VCaP (cell line): Measurements from ENCODE around the gene TMEM87B.

ENCODE experiments used
- H3K27ac ChIP-seq: fragments of 450-650 bp; 2 replicates; pipeline ENCODE4 v1.5.1; 2017
- TF ChIP-seq, protein P1 (sequence below): fragments of 450-650 bp; conservative IDR thresholded peaks from 2 replicates; pipeline ENCODE4 v1.5.1; 2017; ENCODE audit warnings: mild to moderate bottlenecking, moderate library complexity

TMEM87B gene

DNA sequence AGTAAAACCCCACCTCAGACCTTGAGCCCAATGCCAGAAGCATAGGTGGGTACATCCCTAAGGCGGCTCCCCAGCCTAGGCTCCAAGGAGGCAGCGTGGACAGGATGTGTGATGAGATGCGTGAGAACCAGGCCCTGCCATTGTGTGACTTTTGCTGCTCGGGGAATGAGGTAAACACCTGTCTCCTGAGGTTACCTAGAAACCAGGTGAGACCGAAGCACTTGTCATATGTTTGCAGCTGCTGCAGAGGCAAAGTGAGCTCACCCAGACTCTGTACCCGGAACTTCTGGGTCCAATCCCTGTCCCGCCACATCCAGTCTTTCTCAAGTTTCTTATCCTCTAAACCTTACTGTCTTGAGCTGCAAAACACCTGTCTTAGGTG is 86.5 kb downstream of the TMEM87B start:
- H3K27ac ChIP-seq, result no peak overlapping the region
- TF ChIP-seq, protein P1, sequence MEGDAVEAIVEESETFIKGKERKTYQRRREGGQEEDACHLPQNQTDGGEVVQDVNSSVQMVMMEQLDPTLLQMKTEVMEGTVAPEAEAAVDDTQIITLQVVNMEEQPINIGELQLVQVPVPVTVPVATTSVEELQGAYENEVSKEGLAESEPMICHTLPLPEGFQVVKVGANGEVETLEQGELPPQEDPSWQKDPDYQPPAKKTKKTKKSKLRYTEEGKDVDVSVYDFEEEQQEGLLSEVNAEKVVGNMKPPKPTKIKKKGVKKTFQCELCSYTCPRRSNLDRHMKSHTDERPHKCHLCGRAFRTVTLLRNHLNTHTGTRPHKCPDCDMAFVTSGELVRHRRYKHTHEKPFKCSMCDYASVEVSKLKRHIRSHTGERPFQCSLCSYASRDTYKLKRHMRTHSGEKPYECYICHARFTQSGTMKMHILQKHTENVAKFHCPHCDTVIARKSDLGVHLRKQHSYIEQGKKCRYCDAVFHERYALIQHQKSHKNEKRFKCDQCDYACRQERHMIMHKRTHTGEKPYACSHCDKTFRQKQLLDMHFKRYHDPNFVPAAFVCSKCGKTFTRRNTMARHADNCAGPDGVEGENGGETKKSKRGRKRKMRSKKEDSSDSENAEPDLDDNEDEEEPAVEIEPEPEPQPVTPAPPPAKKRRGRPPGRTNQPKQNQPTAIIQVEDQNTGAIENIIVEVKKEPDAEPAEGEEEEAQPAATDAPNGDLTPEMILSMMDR, result no peak

DNA sequence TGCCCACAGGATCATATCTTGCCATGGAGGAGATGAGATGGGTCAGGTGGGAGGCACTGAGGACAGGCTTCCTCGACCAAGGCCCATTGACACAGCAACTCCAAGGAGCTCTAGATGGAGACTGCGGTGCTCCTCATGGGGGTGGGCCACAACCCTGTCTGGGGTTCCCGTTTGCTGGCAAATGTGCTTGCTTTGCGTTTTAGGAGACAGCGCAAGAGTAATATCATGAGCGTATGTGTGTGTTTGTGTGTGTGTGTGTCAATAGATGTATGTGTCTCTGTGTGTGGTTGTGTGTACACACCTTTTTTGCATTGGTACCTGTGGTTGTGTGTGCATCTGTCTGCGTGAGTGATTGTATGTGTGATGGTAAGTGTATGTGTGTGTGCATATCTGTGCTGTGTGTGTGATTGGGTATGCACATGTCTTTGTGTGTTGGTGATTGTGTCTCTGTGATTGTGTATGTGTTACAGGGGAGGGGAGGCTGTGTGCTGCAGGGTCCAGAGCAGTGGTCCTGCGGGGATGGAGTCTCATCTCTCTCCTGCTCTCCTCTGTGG is 87.5 kb downstream of the TMEM87B start:
- TF ChIP-seq, protein P1, result no peak
- no peak overlapping the region for H3K27ac ChIP-seq

DNA sequence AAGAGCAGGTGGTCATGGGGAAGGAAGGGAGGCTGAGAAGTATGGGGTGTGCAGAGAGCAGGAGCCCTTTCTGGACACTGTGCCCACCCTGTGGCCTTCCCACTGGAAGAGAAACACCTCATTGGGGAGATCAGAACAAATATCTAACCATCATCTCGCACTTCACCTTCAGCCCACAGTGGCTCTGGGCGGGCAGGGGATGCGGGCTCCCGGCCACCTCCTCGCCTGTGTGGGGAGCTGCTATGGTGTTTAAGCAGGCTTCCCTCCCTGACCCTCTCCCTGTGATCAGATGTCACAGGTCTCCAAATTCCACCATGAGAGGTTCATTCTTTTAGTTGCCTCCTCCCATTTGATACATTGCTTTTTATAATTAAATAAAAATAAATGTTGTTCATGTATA is 88.1 kb downstream of the TMEM87B start:
- no peak overlapping the region for H3K27ac ChIP-seq
- TF ChIP-seq, protein P1, result no peak

DNA sequence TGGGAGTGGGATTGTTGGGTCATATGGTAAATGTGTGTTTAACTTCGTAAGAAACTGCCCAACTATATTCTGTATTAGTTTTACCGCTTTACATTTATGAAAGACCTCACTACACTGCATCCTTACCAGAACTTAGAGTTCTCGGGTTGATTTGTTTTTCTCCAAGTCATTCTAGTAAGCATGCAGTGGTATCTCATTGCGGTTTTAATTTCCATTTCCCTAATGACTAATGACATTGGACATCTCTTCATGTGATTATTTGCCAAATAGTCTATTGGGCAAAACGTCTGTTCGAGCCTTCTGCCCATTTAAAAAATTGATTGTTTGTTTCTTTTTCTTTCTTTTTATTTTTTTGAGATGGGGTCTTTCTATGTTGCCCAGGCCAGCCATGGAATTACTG is 89.9 kb downstream of the TMEM87B start:
- TF ChIP-seq, protein P1, result no peak
- H3K27ac ChIP-seq, result no peak overlapping the region

DNA sequence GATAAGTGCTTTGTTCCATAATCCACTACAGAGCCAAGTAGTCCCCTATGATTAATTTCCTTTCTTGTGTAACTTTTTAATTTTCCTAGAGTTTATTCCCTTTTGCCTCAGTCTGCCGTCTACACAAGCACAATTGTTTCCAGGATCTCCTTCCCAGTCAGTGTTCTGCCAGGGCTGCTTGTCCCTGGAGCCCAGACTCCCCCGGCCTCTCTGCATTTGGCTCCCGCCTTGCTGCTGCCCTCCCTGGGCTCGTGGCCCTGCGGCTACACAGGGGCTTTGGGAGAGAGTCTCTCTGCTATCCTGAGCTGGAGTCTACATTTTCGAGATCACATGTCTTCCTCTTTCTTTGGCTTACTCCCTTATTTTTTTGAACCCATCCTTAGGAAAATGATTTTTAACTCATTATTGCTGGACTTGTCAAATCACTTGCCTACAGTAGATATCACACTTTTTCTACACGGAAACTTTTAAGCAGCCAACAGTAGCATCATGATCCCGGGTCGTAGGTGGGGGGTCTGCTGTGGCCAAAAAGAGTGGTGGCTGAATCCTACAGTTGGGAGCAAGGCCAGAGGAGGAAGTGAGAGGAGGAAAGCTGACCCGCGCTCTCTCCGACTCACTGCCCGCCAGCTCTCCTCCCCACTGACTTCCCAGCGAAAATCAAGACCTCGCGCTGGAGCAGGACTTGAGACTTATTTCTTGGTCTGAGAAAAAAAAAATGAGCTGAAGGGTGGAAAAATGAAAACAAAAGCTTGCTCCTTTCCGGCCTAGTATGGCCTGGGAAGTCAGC is 92.5 kb downstream of the TMEM87B start:
- TF ChIP-seq, protein P1, result no peak
- no peak overlapping the region for H3K27ac ChIP-seq

DNA sequence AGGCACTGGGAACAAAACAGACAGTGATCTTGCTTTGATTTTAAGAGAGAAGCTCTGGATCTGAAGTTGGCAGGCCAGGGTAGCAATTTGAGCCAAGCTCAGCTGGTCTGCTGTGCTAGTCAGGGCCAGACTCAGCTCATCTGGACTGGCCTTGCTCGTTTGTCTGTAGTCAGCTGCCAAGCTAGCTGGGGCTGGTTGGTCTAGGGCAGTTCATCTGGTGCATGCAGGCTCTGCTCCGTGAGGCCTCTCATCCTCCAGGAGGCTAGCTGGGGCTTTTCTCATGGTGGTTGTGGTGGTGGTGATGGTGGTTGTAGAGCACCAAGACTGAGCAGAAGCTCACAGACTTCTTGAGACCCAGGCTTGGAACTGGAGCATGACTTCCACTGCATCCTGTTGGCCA is 93.4 kb downstream of the TMEM87B start:
- TF ChIP-seq, protein P1, result no peak
- H3K27ac ChIP-seq, result no peak overlapping the region

DNA sequence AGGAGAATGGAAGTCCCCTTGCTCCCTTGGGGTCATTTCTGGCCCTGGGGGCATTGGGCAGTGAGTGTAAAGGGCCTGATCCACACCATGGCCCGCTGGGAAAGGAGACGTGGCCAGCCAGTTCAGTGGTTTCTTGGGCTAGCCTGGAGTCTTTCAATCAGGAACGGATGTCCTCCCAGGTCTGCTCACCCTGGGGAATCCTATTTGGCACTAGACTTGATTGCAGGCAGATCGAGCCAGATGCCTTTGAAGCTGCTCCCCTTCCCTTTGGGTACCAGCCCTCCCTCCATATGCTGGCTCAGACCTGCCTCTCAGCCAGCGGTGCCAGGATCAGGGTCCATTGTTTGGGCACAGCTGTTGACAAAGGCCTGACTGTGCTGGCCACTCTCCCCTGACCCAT is 94.1 kb downstream of the TMEM87B start:
- TF ChIP-seq, protein P1, result no peak
- no peak overlapping the region for H3K27ac ChIP-seq
